K562 (cell line): ENCODE measurements around the gene OMP. TPM values are rescaled to one million over a fixed set of nuclear protein-coding genes. Genes with fewer than 3 reads are reported as not detected.

Experiments used
- ATAC-seq: fragments of 200-7000 bp; cut with Tn5 transposase; 3 replicates; pipeline ENCODE4 v1.9.1; 2020; ENCODE audit warnings: moderate library complexity
- BruUV-seq: library from RNA; stranded (reverse); fragments of 400-500 nt; replicated peaks from 2 replicates; lab custom pipeline; 2021; lab: Mats Ljungman, UMichigan
- CTCF ChIA-PET: fragments of 300-600 bp; formaldehyde crosslinking; extraction: SDS; loops from one replicate; lab custom pipeline; 2021; ENCODE audit warnings: low intra/inter-chr PET ratio; lab: Yijun Ruan, JAX
- POLR2A ChIA-PET: fragments of 300-600, 350-650 bp; sonication (Branson Sonifier 250); formaldehyde crosslinking; extraction: SDS; loops from one replicate; lab custom pipeline; 2021; ENCODE audit warnings: antibody characterized with exemption, inconsistent platforms; lab: Yijun Ruan, JAX
- DNase-seq, 4 experiments: peaks; one replicate each; pipeline versions ENCODE4 v3.0.0 to v3.0.0-alpha.2; 2011 to 2018; ENCODE audit warnings: low spot score in 3 of 4, mixed read lengths in 3 of 4; ENCODE audit errors: extremely low read depth in 1 of 4
- FAIRE-seq: peaks from 2 replicates; lab custom pipeline; 2011; peaks lifted over from hg19 to GRCh38; lab: Jason Lieb, UNC
- H2AFZ ChIP-seq: 2 replicates; pipeline ENCODE4 v1.6.0; 2011; ENCODE audit warnings: low read depth, low read length, control low read depth, inconsistent platforms
- H3K27ac ChIP-seq: fragments of 200-600 bp; 3 replicates; pipeline ENCODE4 v1.8.0; 2011; ENCODE audit warnings: low read depth, mild to moderate bottlenecking, control low read depth, inconsistent platforms, low read length, moderate library complexity, mixed read lengths; ENCODE audit errors: extremely low read depth
- H3K27me3 ChIP-seq, 2 experiments: fragments of 300-600 bp in 1 of 2; 2 replicates in 1 of 2; 3 replicates in 1 of 2; pipeline versions ENCODE4 v1.6.0 to v1.8.0; 2011; ENCODE audit warnings: inconsistent platforms in 2 of 2, low read length in 2 of 2, mild to moderate bottlenecking in 1 of 2, mixed read lengths in 1 of 2, moderate library complexity in 1 of 2; ENCODE audit not compliant: control insufficient read depth in 2 of 2, insufficient read depth in 2 of 2
- H3K36me3 ChIP-seq: fragments of 300-600 bp; 3 replicates; pipeline ENCODE4 v1.8.0; 2011; ENCODE audit warnings: mild to moderate bottlenecking, low read length, inconsistent platforms; ENCODE audit not compliant: control insufficient read depth, insufficient read depth
- H3K4me1 ChIP-seq, 2 experiments: fragments of 200-600 bp in 1 of 2; replicated peaks in 1 of 2; 2 replicates in 1 of 2; 3 replicates in 1 of 2; pipeline versions ENCODE4 v1.5.1 to v1.8.0; 2011; ENCODE audit warnings: inconsistent platforms in 2 of 2, low read length in 2 of 2, mild to moderate bottlenecking in 1 of 2, mixed read lengths in 1 of 2, moderate library complexity in 1 of 2; ENCODE audit not compliant: control insufficient read depth in 2 of 2, insufficient read depth in 2 of 2
- H3K4me2 ChIP-seq: 2 replicates; pipeline ENCODE4 v1.6.1; 2011; ENCODE audit warnings: low read length, control low read depth, inconsistent platforms, mixed read lengths; ENCODE audit not compliant: insufficient read depth
- H3K4me3 ChIP-seq: fragments of 200-600 bp; sonication (generic), shearing (Covaris generic); 2 replicates; pipeline ENCODE4 v1.5.1; 2016; ENCODE audit warnings: control low read depth, inconsistent platforms
- H3K79me2 ChIP-seq: fragments of 200-600 bp; 3 replicates; pipeline ENCODE4 v1.8.0; 2011; ENCODE audit warnings: low read length, inconsistent platforms; ENCODE audit not compliant: control insufficient read depth, insufficient read depth
- H3K9ac ChIP-seq, 2 experiments: 2 replicates each; pipeline versions ENCODE4 v1.6.0 to v1.6.1; 2011; ENCODE audit warnings: low read depth in 2 of 2, low read length in 2 of 2, control low read depth in 1 of 2, inconsistent platforms in 1 of 2, mild to moderate bottlenecking in 1 of 2, mixed read lengths in 1 of 2; ENCODE audit not compliant: insufficient read depth in 1 of 2
- H3K9me1 ChIP-seq: one replicate; pipeline ENCODE4 v1.6.0; 2011; ENCODE audit warnings: inconsistent platforms, mild to moderate bottlenecking, low read length, moderate library complexity; ENCODE audit not compliant: control insufficient read depth, insufficient read depth
- H3K9me3 ChIP-seq: replicated peaks from 2 replicates; pipeline ENCODE4 v1.5.1; 2011; ENCODE audit warnings: low read depth, low read length, inconsistent platforms; ENCODE audit not compliant: control insufficient read depth, insufficient read depth
- H4K20me1 ChIP-seq: replicated peaks from 2 replicates; pipeline ENCODE4 v1.6.1; 2011; ENCODE audit warnings: low read length, inconsistent platforms, mixed read lengths; ENCODE audit not compliant: control insufficient read depth, insufficient read depth
- ARID1B ChIP-seq: fragments of 450-650 bp; IDR thresholded peaks from 2 replicates; pipeline ENCODE4 v1.6.1; 2016; ENCODE audit warnings: antibody characterized with exemption, mild to moderate bottlenecking, inconsistent platforms
- ATF1 ChIP-seq, 2 experiments: fragments of 450-650 bp in 1 of 2; IDR thresholded peaks; 2 replicates each; pipeline ENCODE4 v1.6.1; 2016; ENCODE audit warnings: missing compliant biosample characterization in 1 of 2, missing genetic modification characterization in 1 of 2
- CBFA2T2 ChIP-seq: fragments of 450-650 bp; conservative IDR thresholded peaks from 2 replicates; pipeline ENCODE4 v1.6.1; 2017; ENCODE audit warnings: mild to moderate bottlenecking
- KAT2B ChIP-seq: IDR thresholded peaks from one replicate; pipeline ENCODE4 v1.6.1; 2012; ENCODE audit warnings: low read depth, mild to moderate bottlenecking, control low read depth, inconsistent platforms, low read length, moderate library complexity
- LCOR ChIP-seq: sonication (generic); formaldehyde crosslinking; IDR thresholded peaks from 2 replicates; pipeline ENCODE4 v1.8.0; 2022; ENCODE audit warnings: mild to moderate bottlenecking, missing genetic modification reagents
- MITF ChIP-seq: IDR thresholded peaks from 2 replicates; pipeline ENCODE4 v1.6.1; 2014; ENCODE audit warnings: antibody characterized with exemption
- SRF ChIP-seq, 2 experiments: fragments of 250-450, 450-650 bp in 1 of 2; sonication (Bioruptor Pico) in 1 of 2; sonication (generic) in 1 of 2; formaldehyde crosslinking; IDR thresholded peaks; 2 replicates each; pipeline versions ENCODE4 v1.5.0 to v1.5.1; 2020 to 2022; ENCODE audit warnings: mild to moderate bottlenecking in 1 of 2, missing genetic modification reagents in 1 of 2
- TCF7 ChIP-seq: sonication (generic); IDR thresholded peaks from 2 replicates; pipeline ENCODE4 v1.6.1; 2016; ENCODE audit warnings: antibody characterized with exemption, borderline replicate concordance
- THRB ChIP-seq: fragments of 450-650 bp; formaldehyde crosslinking; conservative IDR thresholded peaks from 2 replicates; pipeline ENCODE4 v1.4.0; 2022; ENCODE audit warnings: mild to moderate bottlenecking, missing genetic modification characterization
- ZNF134 ChIP-seq: fragments of 250-450 bp; sonication (Bioruptor Pico); conservative IDR thresholded peaks from 2 replicates; pipeline ENCODE4 v1.4.0; 2020
- ZNF146 ChIP-seq: IDR thresholded peaks from one replicate; pipeline ENCODE4 v1.6.1; 2018; ENCODE audit warnings: missing compliant biosample characterization; ENCODE audit not compliant: unreplicated experiment
- ZNF316 ChIP-seq: fragments of 450-650 bp; IDR thresholded peaks from 2 replicates; pipeline ENCODE4 v1.6.1; 2016
- ZNF77 ChIP-seq: fragments of 250-450 bp; sonication (Bioruptor Pico); IDR thresholded peaks from 2 replicates; pipeline ENCODE4 v1.5.0; 2020
- ZNF785 ChIP-seq: fragments of 250-450 bp; sonication (Bioruptor Pico); IDR thresholded peaks from 2 replicates; pipeline ENCODE4 v1.4.0; 2020; ENCODE audit warnings: mild to moderate bottlenecking
- WGBS: fragments of 100-300 bp; shearing (Covaris generic); methylation state at CpG from one replicate; pipeline ENCODE4 v1.1.6; 2016; ENCODE audit warnings: low coverage, mixed read lengths; ENCODE audit not compliant: insufficient coverage; ENCODE audit errors: missing lambda C conversion rate; 5-methylcytosine and 5-hydroxymethylcytosine counted together
- in situ Hi-C: fragments of 300-500 bp; cut with MboI; formaldehyde crosslinking; loops from 4 replicates; pipeline ENCODE4 v1.15.0; 2018; ENCODE audit warnings: inconsistent platforms, mixed read lengths
- intact Hi-C: fragments of 100-400 bp; cut with micrococcal nuclease; formaldehyde crosslinking; loops from 2 replicates; pipeline ENCODE4 v1.14.2; 2022
- polyA plus RNA-seq, 8 experiments: library from polyadenylated mRNA; depleted of rRNA in 4 of 8; stranded (reverse) in 5 of 8; unstranded in 3 of 8; fragments of >200 nt; fragmentation: Nextera tagmentation in 2 of 8; fragmentation: Illumina TruSeq in 1 of 8; extraction: Ambion mirVana in 2 of 8; extraction: Trizol in 1 of 8; gene quantifications; 2 replicates each; pipeline versions ENCODE4 v1.2.1 to v1.2.3, GENCODE V29; 2011 to 2014; ENCODE audit warnings: inconsistent platforms in 1 of 8, missing spikeins in 1 of 8
- total RNA-seq, 7 experiments: library from RNA; depleted of rRNA in 6 of 7; stranded (reverse); fragments of >200 nt in 6 of 7; fragmentation: Illumina TruSeq in 2 of 7; extraction: Trizol in 2 of 7; gene quantifications; 2 replicates each; pipeline versions ENCODE4 v1.2.1 to v1.2.3, GENCODE V29; 2011 to 2021; ENCODE audit warnings: low replicate concordance in 1 of 7
- TF ChIP-seq, protein P1 (sequence below): fragments of 450-650 bp; conservative IDR thresholded peaks from 2 replicates; pipeline ENCODE4 v1.6.1; 2016; ENCODE audit warnings: missing genetic modification characterization, low read depth, mild to moderate bottlenecking, missing compliant biosample characterization, moderate library complexity
- TF ChIP-seq, protein P2 (sequence below): fragments of 450-650 bp; formaldehyde crosslinking; IDR thresholded peaks from 2 replicates; pipeline ENCODE4 v1.4.0; 2022; ENCODE audit warnings: missing genetic modification characterization

The OMP gene
- total and polyA plus RNA-seq, 9 of the 15 experiments (the other 6 are each of a cell fraction or from before 2014, with no cell fraction given) = not detected

GRCh38 chr11:77075425-77075905, 27.2 kb upstream of the OMP start:
- Histone ChIP-seq H3K9me3 (no peaks in the 10 kb centered on the region), H3K4me2 (no peak overlapping the region), H3K27me3 (peaks cover 4 to 49% of the 10 kb centered on the region in 2 experiments; a peak in 3 of 5 replicates), H3K27ac (no peak overlapping the region), H3K9ac (no peak overlapping the region), H3K36me3 (no peaks in the 10 kb centered on the region; the same call in 2 of the 3 replicates), H3K4me1 (peaks cover 0 to 17% of the 10 kb centered on the region in 2 experiments; a peak in 3 of 5 replicates), H3K9me1 (no peaks in the 10 kb centered on the region), H3K4me3 (no peak overlapping the region), H3K79me2 (no peaks in the 10 kb centered on the region), H2AFZ (no peak overlapping the region), H4K20me1 (peaks cover 19% of the 10 kb centered on the region)
- ChIA-PET POLR2A (interaction anchor here (0.9 kb wide), 1 partner anchor 11 kb away, joined by 3 read pairs; no protein-coding TSS in a partner anchor), CTCF (no interaction called here)
- in situ Hi-C loops (no loop called here), intact Hi-C loops (no loop called here)
- FAIRE-seq (no peak), ATAC-seq (no peak), DNase-seq (no peak)
- BruUV-seq = no TSS peak
- WGBS = 0% methylated on average over 5 of the region's 5 CpGs
- TF ChIP-seq, protein P1, sequence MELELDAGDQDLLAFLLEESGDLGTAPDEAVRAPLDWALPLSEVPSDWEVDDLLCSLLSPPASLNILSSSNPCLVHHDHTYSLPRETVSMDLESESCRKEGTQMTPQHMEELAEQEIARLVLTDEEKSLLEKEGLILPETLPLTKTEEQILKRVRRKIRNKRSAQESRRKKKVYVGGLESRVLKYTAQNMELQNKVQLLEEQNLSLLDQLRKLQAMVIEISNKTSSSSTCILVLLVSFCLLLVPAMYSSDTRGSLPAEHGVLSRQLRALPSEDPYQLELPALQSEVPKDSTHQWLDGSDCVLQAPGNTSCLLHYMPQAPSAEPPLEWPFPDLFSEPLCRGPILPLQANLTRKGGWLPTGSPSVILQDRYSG (tag) = no peak
- TF ChIP-seq LCOR (CRISPR knock-in tag) (no peak), MITF (no peak), KAT2B (no peak), THRB (CRISPR knock-in tag) (no peak), ZNF77 (CRISPR knock-in tag) (no peak), ZNF134 (CRISPR knock-in tag) (no peak), ZNF316 (no peak), ZNF146 (CRISPR knock-in tag) (no peak), ZNF785 (CRISPR knock-in tag) (no peak), ATF1 (CRISPR knock-in tag; IDR thresholded peaks at IDR 0.05) (no peak), ATF1 (tag; IDR thresholded peaks at IDR 0.05) (no peak), CBFA2T2 (no peak), TCF7 (no peak), ARID1B (no peak), SRF (CRISPR knock-in tag; IDR thresholded peaks at IDR 0.05) (no peak)
- TF ChIP-seq, protein P2, sequence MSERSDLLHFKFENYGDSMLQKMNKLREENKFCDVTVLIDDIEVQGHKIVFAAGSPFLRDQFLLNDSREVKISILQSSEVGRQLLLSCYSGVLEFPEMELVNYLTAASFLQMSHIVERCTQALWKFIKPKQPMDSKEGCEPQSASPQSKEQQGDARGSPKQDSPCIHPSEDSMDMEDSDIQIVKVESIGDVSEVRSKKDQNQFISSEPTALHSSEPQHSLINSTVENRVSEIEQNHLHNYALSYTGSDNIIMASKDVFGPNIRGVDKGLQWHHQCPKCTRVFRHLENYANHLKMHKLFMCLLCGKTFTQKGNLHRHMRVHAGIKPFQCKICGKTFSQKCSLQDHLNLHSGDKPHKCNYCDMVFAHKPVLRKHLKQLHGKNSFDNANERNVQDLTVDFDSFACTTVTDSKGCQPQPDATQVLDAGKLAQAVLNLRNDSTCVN (CRISPR knock-in tag) = no peak
